Keratinocyte (primary cell): Measurements from ENCODE around the gene CYP2S1.

Experiments
- CTCF ChIP-seq, 3 experiments: IDR thresholded peaks in 1 of 3; conservative IDR thresholded peaks in 1 of 3; optimal IDR thresholded peaks in 1 of 3; 2 replicates in 2 of 3; 3 replicates in 1 of 3; pipeline versions ENCODE3 to v1.5.1; 2011; ENCODE audit warnings: low read length in 3 of 3, mild to moderate bottlenecking in 3 of 3, moderate library complexity in 2 of 3, control low read depth in 1 of 3, inconsistent platforms in 1 of 3; ENCODE audit not compliant: insufficient read depth in 2 of 3; ENCODE audit errors: extremely low read depth in 1 of 3
- EZH2 ChIP-seq: IDR thresholded peaks from one replicate; pipeline ENCODE4 v1.6.1; 2012; ENCODE audit warnings: inconsistent platforms, mild to moderate bottlenecking, low read length, moderate library complexity

DNA sequence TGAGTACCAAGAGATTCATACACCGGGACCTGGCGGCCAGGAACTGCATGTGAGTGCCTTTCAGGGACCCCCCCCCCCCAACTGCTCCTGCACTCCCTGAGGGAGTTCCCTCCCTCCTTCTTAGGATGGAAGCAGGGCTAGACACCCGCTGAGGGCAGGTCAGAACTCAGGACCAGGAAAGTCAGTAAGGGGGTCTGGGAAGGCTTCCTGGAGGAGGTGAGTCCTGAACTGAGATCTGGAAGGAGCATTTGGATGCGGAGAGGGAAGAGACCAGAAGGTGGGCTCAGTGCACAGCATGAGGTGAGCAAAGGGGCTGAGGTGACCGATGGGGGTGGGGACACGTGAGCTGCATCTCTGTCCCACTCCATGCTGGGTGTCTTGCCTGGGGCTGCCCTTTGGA is 60.6 kb downstream of the CYP2S1 start:
- TF ChIP-seq CTCF (optimal IDR thresholded peaks at IDR 0.05 in 1 of 3, IDR thresholded peaks at IDR 0.05 in 1 of 3, conservative IDR thresholded peaks at IDR 0.05 in 1 of 3; ENCODE audit: extremely low read depth in 1 of 3, insufficient read depth in 2 of 3, low read length in 3 of 3) (no peak), EZH2 (no peak)
